ENCODE data around the gene NACC2.

NACC2 gene

GRCh38 chr9:136107953-136108647 is 13.0 kb upstream of the NACC2 start (continued):
- TF ChIP-seq, protein P1, sequence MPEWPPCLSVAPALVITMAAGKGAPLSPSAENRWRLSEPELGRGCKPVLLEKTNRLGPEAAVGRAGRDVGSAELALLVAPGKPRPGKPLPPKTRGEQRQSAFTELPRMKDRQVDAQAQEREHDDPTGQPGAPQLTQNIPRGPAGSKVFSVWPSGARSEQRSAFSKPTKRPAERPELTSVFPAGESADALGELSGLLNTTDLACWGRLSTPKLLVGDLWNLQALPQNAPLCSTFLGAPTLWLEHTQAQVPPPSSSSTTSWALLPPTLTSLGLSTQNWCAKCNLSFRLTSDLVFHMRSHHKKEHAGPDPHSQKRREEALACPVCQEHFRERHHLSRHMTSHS (tag by site-specific recombination; IDR thresholded peaks at IDR 0.05): no peak
- TF ChIP-seq ZNF169 (tag by site-specific recombination; IDR thresholded peaks at IDR 0.05): no peak
- no peak for TF ChIP-seq ZSCAN18 (tag by site-specific recombination; IDR thresholded peaks at IDR 0.05)
- TF ChIP-seq EGR2 (tag by site-specific recombination; IDR thresholded peaks at IDR 0.05; ENCODE audit: low read depth): no peak
- TF ChIP-seq, protein P2, sequence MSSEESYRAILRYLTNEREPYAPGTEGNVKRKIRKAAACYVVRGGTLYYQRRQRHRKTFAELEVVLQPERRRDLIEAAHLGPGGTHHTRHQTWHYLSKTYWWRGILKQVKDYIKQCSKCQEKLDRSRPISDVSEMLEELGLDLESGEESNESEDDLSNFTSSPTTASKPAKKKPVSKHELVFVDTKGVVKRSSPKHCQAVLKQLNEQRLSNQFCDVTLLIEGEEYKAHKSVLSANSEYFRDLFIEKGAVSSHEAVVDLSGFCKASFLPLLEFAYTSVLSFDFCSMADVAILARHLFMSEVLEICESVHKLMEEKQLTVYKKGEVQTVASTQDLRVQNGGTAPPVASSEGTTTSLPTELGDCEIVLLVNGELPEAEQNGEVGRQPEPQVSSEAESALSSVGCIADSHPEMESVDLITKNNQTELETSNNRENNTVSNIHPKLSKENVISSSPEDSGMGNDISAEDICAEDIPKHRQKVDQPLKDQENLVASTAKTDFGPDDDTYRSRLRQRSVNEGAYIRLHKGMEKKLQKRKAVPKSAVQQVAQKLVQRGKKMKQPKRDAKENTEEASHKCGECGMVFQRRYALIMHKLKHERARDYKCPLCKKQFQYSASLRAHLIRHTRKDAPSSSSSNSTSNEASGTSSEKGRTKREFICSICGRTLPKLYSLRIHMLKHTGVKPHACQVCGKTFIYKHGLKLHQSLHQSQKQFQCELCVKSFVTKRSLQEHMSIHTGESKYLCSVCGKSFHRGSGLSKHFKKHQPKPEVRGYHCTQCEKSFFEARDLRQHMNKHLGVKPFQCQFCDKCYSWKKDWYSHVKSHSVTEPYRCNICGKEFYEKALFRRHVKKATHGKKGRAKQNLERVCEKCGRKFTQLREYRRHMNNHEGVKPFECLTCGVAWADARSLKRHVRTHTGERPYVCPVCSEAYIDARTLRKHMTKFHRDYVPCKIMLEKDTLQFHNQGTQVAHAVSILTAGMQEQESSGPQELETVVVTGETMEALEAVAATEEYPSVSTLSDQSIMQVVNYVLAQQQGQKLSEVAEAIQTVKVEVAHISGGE (tag by site-specific recombination; conservative IDR thresholded peaks at IDR 0.05; ENCODE audit: low read depth): no peak
- TF ChIP-seq ZBTB21 (tag by site-specific recombination; IDR thresholded peaks at IDR 0.05): peak; percentile 74
- no peak for TF ChIP-seq SALL2 (tag by site-specific recombination; IDR thresholded peaks at IDR 0.05; ENCODE audit: borderline replicate concordance)
- no peak for TF ChIP-seq ZBTB1 (tag by site-specific recombination; IDR thresholded peaks at IDR 0.05)
- peak; percentile 99 for TF ChIP-seq KLF1 (tag by site-specific recombination; IDR thresholded peaks at IDR 0.05)
- TF ChIP-seq PRDM4 (tag by site-specific recombination; IDR thresholded peaks at IDR 0.05): no peak
- TF ChIP-seq ZNF302 (tag by site-specific recombination; IDR thresholded peaks at IDR 0.05; ENCODE audit: low read depth): no peak
- peak; percentile 83 for TF ChIP-seq FEZF1 (tag by site-specific recombination; IDR thresholded peaks at IDR 0.05)
- TF ChIP-seq ZNF174 (tag by site-specific recombination; IDR thresholded peaks at IDR 0.05): no peak
- TF ChIP-seq, protein P3, sequence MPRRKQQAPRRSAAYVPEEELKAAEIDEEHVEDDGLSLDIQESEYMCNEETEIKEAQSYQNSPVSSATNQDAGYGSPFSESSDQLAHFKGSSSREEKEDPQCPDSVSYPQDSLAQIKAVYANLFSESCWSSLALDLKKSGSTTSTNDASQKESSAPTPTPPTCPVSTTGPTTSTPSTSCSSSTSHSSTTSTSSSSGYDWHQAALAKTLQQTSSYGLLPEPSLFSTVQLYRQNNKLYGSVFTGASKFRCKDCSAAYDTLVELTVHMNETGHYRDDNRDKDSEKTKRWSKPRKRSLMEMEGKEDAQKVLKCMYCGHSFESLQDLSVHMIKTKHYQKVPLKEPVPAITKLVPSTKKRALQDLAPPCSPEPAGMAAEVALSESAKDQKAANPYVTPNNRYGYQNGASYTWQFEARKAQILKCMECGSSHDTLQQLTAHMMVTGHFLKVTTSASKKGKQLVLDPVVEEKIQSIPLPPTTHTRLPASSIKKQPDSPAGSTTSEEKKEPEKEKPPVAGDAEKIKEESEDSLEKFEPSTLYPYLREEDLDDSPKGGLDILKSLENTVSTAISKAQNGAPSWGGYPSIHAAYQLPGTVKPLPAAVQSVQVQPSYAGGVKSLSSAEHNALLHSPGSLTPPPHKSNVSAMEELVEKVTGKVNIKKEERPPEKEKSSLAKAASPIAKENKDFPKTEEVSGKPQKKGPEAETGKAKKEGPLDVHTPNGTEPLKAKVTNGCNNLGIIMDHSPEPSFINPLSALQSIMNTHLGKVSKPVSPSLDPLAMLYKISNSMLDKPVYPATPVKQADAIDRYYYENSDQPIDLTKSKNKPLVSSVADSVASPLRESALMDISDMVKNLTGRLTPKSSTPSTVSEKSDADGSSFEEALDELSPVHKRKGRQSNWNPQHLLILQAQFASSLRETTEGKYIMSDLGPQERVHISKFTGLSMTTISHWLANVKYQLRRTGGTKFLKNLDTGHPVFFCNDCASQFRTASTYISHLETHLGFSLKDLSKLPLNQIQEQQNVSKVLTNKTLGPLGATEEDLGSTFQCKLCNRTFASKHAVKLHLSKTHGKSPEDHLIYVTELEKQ (tag by site-specific recombination; IDR thresholded peaks at IDR 0.05; ENCODE audit: borderline replicate concordance): peak; percentile 74; the same call in 1 of the 2 replicates
- TF ChIP-seq, protein P4, sequence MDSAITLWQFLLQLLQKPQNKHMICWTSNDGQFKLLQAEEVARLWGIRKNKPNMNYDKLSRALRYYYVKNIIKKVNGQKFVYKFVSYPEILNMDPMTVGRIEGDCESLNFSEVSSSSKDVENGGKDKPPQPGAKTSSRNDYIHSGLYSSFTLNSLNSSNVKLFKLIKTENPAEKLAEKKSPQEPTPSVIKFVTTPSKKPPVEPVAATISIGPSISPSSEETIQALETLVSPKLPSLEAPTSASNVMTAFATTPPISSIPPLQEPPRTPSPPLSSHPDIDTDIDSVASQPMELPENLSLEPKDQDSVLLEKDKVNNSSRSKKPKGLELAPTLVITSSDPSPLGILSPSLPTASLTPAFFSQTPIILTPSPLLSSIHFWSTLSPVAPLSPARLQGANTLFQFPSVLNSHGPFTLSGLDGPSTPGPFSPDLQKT (IDR thresholded peaks at IDR 0.05; ENCODE audit: borderline replicate concordance, low read depth, low read length): no peak
- no peak for TF ChIP-seq ZNF558 (tag by site-specific recombination; IDR thresholded peaks at IDR 0.05)
- TF ChIP-seq ZXDB (tag by site-specific recombination; IDR thresholded peaks at IDR 0.05): 0 out of 2 replicates have a peak, but pooled peaks have one; percentile 14
- TF ChIP-seq, protein P5, sequence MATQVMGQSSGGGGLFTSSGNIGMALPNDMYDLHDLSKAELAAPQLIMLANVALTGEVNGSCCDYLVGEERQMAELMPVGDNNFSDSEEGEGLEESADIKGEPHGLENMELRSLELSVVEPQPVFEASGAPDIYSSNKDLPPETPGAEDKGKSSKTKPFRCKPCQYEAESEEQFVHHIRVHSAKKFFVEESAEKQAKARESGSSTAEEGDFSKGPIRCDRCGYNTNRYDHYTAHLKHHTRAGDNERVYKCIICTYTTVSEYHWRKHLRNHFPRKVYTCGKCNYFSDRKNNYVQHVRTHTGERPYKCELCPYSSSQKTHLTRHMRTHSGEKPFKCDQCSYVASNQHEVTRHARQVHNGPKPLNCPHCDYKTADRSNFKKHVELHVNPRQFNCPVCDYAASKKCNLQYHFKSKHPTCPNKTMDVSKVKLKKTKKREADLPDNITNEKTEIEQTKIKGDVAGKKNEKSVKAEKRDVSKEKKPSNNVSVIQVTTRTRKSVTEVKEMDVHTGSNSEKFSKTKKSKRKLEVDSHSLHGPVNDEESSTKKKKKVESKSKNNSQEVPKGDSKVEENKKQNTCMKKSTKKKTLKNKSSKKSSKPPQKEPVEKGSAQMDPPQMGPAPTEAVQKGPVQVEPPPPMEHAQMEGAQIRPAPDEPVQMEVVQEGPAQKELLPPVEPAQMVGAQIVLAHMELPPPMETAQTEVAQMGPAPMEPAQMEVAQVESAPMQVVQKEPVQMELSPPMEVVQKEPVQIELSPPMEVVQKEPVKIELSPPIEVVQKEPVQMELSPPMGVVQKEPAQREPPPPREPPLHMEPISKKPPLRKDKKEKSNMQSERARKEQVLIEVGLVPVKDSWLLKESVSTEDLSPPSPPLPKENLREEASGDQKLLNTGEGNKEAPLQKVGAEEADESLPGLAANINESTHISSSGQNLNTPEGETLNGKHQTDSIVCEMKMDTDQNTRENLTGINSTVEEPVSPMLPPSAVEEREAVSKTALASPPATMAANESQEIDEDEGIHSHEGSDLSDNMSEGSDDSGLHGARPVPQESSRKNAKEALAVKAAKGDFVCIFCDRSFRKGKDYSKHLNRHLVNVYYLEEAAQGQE (tag by site-specific recombination; IDR thresholded peaks at IDR 0.05): no peak
- no peak for TF ChIP-seq HOXC10 (CRISPR knock-in tag; IDR thresholded peaks at IDR 0.05)
- no peak for TF ChIP-seq ZNF133 (tag by site-specific recombination; IDR thresholded peaks at IDR 0.05)

Data from HEK293 (cell line).